ENCODE data around the gene RSRC1. TPM values are rescaled to one million over a fixed set of nuclear protein-coding genes. Genes with fewer than 3 reads are reported as not detected.

Gene RSRC1
- total RNA-seq, 1 donor from 2014 or later = 36.9 TPM

DNA sequence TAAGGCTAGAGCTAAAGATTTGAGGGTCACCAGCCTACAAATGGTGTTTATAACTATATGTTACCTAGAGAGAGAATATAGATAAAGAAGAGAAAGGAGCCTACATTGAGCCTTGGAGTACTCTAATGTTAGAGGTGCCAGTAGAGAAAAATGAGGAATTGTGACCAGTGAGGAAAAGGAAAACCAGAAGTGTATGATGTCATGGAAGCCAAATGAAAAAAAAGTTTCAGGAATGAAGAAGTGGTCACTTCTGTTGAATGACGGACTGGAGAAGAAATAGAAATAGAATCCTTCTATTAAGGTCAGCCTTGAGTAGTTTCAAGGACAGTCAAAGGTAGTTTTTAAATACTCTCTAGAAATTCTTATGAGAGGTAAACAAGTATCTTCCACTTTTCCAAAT lies 409.9 kb downstream of the RSRC1 start:
- Mint-ChIP-seq H3K4me3 (no peak overlapping the region), H3K27ac (ENCODE audit: unreplicated experiment) (no peak overlapping the region), H3K36me3 (ENCODE audit: low read depth) (peaks cover 9% of the 10 kb centered on the region), H3K27me3 (ENCODE audit: low read depth) (no peaks in the 10 kb centered on the region), H3K9me3 (peaks cover 5% of the 10 kb centered on the region), H3K4me1 (no peaks in the 10 kb centered on the region)
- TF ChIP-seq, protein P1, sequence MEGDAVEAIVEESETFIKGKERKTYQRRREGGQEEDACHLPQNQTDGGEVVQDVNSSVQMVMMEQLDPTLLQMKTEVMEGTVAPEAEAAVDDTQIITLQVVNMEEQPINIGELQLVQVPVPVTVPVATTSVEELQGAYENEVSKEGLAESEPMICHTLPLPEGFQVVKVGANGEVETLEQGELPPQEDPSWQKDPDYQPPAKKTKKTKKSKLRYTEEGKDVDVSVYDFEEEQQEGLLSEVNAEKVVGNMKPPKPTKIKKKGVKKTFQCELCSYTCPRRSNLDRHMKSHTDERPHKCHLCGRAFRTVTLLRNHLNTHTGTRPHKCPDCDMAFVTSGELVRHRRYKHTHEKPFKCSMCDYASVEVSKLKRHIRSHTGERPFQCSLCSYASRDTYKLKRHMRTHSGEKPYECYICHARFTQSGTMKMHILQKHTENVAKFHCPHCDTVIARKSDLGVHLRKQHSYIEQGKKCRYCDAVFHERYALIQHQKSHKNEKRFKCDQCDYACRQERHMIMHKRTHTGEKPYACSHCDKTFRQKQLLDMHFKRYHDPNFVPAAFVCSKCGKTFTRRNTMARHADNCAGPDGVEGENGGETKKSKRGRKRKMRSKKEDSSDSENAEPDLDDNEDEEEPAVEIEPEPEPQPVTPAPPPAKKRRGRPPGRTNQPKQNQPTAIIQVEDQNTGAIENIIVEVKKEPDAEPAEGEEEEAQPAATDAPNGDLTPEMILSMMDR (conservative IDR thresholded peaks at IDR 0.05) = no peak
- DNase-seq (ENCODE audit: low read depth, low spot score) = no peak

DNA sequence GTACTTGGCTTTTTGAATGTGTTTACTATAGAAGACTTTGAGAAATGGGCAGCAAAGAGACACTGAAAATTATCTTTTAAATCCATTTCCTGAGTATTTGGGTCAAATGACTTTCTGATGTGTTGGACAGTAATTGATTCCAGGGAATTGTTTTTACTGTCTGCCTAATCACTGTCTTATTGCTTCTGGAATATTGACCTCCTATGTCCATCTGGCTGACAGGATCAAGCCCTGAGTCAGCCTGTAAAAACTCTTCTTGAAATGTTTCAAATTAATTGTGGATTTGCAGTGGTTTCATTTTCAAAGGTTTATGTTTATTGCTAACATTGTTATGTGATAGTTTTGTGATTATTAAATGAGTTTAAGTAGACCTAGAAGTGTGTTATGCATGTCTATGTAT lies 410.5 kb downstream of the RSRC1 start:
- no peaks in the 10 kb centered on the region for H3K27me3 Mint-ChIP-seq (ENCODE audit: low read depth)
- H3K27ac Mint-ChIP-seq (ENCODE audit: unreplicated experiment) = no peak overlapping the region
- H3K4me1 Mint-ChIP-seq = no peaks in the 10 kb centered on the region
- H3K36me3 Mint-ChIP-seq (ENCODE audit: low read depth) = peaks cover 9% of the 10 kb centered on the region
- TF ChIP-seq, protein P1 (conservative IDR thresholded peaks at IDR 0.05) = no peak
- no peak for DNase-seq (ENCODE audit: low read depth, low spot score)
- H3K4me3 Mint-ChIP-seq = no peak overlapping the region
- H3K9me3 Mint-ChIP-seq = peaks cover 5% of the 10 kb centered on the region

DNA sequence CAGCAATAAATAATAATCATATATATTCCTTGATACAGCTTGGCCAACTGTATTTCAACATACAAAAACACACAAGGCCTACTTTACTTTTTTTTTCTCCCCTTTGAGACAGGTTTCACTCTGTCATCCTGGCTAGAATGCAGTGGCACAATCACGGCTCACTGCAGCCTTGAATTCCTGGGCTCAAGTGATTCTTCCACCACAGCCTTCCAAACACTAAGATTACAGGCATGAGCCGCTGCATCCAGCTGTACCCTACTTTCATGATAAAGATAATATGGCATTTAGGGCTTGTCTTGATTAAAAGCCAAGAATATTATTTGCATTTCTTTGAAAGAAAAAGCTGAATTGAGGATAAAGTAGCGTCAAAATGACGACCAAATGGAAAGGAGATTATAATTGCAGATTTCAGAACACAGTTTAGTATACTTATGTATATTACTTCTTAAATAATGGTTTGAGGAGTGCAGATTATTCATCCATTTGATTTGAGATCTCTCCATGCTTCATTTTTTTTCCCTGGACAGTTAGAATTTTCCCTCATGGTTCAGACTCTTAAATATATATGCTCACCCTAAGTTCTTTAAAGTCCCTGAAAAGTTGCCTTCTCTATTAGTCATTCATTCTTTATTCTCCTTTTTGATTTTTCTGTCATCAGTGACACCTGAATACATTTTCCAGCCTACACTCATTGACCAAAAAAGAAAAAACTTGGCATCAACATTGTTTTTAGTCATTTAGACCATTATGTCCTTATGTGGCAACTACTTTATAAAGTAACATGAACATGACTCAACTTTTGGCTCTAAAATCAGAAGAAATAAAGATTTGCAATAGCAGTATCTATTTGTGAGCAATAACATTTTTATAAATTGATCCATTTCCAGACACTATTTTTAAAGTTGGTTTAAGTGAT lies 412.6 kb downstream of the RSRC1 start:
- H3K27me3 Mint-ChIP-seq (ENCODE audit: low read depth) = no peaks in the 10 kb centered on the region
- TF ChIP-seq, protein P1 (conservative IDR thresholded peaks at IDR 0.05) = no peak
- H3K27ac Mint-ChIP-seq (ENCODE audit: unreplicated experiment) = no peak overlapping the region
- no peak for DNase-seq (ENCODE audit: low read depth, low spot score)
- no peaks in the 10 kb centered on the region for H3K4me1 Mint-ChIP-seq
- peaks cover 4% of the 10 kb centered on the region for H3K36me3 Mint-ChIP-seq (ENCODE audit: low read depth)
- H3K4me3 Mint-ChIP-seq = no peak overlapping the region
- peaks cover 5% of the 10 kb centered on the region for H3K9me3 Mint-ChIP-seq

DNA sequence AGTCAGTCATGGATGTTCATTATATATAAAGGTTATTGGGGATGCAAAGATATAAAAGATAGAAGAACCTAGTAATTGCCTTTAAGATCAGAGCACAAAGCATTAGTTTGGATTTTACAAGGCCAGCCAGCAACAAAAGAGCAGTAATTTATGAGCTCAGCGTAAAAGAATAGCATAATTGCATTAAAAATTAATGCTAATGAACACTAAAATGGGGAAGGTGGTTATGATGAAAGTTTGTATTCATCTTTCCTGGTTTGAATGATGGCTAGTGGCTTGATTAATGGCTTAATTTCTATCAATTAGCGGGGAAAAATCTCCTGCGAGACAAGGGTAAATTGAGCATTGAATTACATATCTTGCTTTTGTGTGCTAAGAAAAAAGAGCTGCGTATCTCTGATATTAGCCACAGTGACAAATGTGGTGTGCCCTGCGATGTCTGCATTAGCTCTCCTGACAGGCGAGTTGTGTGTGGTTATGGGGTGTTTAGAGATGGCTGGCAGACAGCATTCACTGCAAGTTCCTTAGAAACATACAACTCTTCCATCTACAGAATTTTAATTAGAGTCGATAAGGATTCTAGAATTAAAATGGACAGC lies 418.3 kb downstream of the RSRC1 start:
- H3K9me3 Mint-ChIP-seq = peaks cover 5% of the 10 kb centered on the region
- no peak overlapping the region for H3K27ac Mint-ChIP-seq (ENCODE audit: unreplicated experiment)
- H3K27me3 Mint-ChIP-seq (ENCODE audit: low read depth) = no peaks in the 10 kb centered on the region
- DNase-seq (ENCODE audit: low read depth, low spot score) = no peak
- no peak overlapping the region for H3K4me3 Mint-ChIP-seq
- TF ChIP-seq, protein P1 (conservative IDR thresholded peaks at IDR 0.05) = no peak
- H3K4me1 Mint-ChIP-seq = no peaks in the 10 kb centered on the region
- no peaks in the 10 kb centered on the region for H3K36me3 Mint-ChIP-seq (ENCODE audit: low read depth)

DNA sequence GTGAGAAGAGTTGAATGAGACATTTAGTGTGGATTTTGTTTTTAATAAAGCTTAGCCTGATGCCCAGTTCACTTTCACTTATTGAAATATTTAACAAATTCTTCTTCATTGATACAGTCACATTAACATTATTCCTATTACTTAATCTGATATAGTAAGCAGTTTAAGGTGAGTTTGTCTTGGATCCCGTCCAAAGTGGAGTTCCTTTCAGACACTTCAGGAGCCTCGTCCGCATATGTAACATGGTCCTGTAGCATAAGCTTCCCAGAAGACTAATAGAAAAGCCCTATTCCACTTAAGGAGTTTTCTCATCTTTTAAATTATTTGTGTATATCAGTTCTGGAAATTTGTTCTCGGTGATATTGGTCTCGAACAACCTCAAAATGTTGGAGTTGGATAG lies 421.4 kb downstream of the RSRC1 start:
- no peak overlapping the region for H3K27ac Mint-ChIP-seq (ENCODE audit: unreplicated experiment)
- no peak for DNase-seq (ENCODE audit: low read depth, low spot score)
- no peaks in the 10 kb centered on the region for H3K9me3 Mint-ChIP-seq
- TF ChIP-seq, protein P1 (conservative IDR thresholded peaks at IDR 0.05) = no peak
- no peaks in the 10 kb centered on the region for H3K36me3 Mint-ChIP-seq (ENCODE audit: low read depth)
- H3K4me3 Mint-ChIP-seq = no peak overlapping the region
- H3K27me3 Mint-ChIP-seq (ENCODE audit: low read depth) = no peaks in the 10 kb centered on the region
- no peaks in the 10 kb centered on the region for H3K4me1 Mint-ChIP-seq

All from neural crest cell (in vitro differentiated cells).